ENCODE measurements around the gene KDM2A.
"Not testable (repeated sequence)": the region's sequence is repeated elsewhere in the genome, so short reads cannot be mapped to it uniquely, and the experiment has no call there.

Gene KDM2A

DNA sequence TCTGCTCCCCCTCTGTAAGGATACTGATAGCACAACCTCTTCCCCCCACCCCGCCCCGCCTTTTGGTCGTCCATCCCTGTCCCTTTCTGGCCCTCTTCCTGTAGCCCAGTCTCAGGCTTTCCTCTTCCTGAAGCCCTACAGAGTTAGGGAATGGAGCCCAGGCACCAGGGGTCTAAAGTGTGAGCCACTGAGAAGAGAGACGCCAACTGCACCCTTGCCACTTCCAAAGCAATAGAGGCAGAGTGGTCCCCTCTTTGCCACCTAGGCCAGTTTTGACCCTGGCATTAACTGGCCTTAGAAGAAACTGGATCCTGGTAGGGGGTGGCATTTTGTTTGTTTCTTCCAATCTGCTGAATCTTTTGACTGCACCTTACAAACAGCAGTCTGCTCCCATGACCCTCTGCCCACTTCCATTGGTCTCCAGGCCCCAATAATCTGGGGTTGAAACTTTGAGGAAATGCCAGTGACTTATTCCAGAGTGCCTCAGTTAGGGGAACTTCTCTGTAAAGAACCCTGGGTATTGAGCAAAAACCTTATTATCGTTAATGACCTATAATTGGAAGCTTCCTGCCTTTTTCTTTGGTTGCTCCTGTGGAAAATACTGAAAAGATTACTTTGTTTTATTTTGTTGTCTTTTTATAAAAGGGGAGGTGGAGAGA lies 137.5 kb downstream of the KDM2A start (continued):
- TF ChIP-seq ZBTB49 (tag by site-specific recombination; IDR thresholded peaks at IDR 0.05; ENCODE audit: low read depth) (no peak), ZNF335 (tag by site-specific recombination; conservative IDR thresholded peaks at IDR 0.05) (no peak), ZNF776 (tag by site-specific recombination; IDR thresholded peaks at IDR 0.05; ENCODE audit: borderline replicate concordance) (no peak), ZNF707 (tag by site-specific recombination; IDR thresholded peaks at IDR 0.05) (no peak), KLF7 (tag by site-specific recombination; IDR thresholded peaks at IDR 0.05; ENCODE audit: borderline replicate concordance) (no peak), ZNF837 (tag by site-specific recombination; IDR thresholded peaks at IDR 0.05) (no peak), ZNF266 (tag by site-specific recombination; IDR thresholded peaks at IDR 0.05; ENCODE audit: low read depth) (no peak), ZNF585B (tag by site-specific recombination; IDR thresholded peaks at IDR 0.05) (no peak)
- TF ChIP-seq, protein P1, sequence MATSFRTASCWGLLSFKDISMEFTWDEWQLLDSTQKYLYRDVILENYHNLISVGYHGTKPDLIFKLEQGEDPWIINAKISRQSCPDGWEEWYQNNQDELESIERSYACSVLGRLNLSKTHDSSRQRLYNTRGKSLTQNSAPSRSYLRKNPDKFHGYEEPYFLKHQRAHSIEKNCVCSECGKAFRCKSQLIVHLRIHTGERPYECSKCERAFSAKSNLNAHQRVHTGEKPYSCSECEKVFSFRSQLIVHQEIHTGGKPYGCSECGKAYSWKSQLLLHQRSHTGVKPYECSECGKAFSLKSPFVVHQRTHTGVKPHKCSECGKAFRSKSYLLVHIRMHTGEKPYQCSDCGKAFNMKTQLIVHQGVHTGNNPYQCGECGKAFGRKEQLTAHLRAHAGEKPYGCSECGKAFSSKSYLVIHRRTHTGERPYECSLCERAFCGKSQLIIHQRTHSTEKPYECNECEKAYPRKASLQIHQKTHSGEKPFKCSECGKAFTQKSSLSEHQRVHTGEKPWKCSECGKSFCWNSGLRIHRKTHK (tag by site-specific recombination; IDR thresholded peaks at IDR 0.05) = no peak
- TF ChIP-seq, protein P2, sequence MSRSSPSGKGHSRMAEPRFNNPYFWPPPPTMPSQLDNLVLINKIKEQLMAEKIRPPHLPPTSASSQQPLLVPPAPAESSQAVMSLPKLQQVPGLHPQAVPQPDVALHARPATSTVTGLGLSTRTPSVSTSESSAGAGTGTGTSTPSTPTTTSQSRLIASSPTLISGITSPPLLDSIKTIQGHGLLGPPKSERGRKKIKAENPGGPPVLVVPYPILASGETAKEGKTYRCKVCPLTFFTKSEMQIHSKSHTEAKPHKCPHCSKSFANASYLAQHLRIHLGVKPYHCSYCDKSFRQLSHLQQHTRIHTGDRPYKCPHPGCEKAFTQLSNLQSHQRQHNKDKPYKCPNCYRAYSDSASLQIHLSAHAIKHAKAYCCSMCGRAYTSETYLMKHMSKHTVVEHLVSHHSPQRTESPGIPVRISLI (tag by site-specific recombination; IDR thresholded peaks at IDR 0.05) = no peak

DNA sequence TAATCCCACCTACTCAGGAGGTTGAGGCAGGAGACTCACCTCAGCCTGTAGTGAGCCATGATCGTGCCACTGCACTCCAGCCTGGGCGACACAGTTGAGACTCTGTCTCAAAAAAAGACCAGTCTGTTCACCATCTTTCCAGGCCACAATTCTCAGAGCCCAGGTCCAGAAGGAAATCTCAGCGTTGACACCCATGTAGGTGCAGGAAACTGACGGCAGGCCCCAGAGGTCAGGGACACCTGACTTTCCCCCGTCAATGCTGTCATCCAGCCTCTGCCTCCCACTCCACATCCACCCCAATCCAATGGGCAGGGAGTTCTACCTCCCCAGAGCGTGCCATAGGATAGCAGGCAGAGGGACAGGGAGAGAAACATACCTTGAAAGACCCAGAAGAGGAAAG lies 141.3 kb downstream of the KDM2A start:
- H3K4me3 ChIP-seq (ENCODE audit: low read depth, low read length) = no peak overlapping the region
- TF ChIP-seq ZNF670 (tag by site-specific recombination; IDR thresholded peaks at IDR 0.05; ENCODE audit: low read depth) (no peak), ZNF214 (tag by site-specific recombination; IDR thresholded peaks at IDR 0.05; ENCODE audit: borderline replicate concordance) (no peak), WT1 (tag by site-specific recombination; IDR thresholded peaks at IDR 0.05) (no peak), ZIC2 (tag by site-specific recombination; IDR thresholded peaks at IDR 0.05) (no peak), ZNF555 (tag by site-specific recombination; conservative IDR thresholded peaks at IDR 0.05) (no peak)
- H3K27ac ChIP-seq (ENCODE audit: extremely low read depth, low read depth, low read length) = no peak overlapping the region
- POLR2A ChIA-PET = no interaction called here
- peaks cover 0 to 19% of the 10 kb centered on the region in 2 experiments; a peak in 1 of 3 replicates for H3K36me3 ChIP-seq (ENCODE audit: control insufficient read depth in 2 of 2, insufficient read depth in 1 of 2, low read length in 2 of 2)
- CTCF ChIA-PET = no interaction called here
- H3K9me3 ChIP-seq (ENCODE audit: control insufficient read depth, insufficient read depth, low read depth, low read length) = no peaks in the 10 kb centered on the region
- H3K4me1 ChIP-seq (ENCODE audit: control insufficient read depth, insufficient read depth, low read length) = no peaks in the 10 kb centered on the region

- H3K9me3 ChIP-seq (ENCODE audit: control insufficient read depth, insufficient read depth, low read depth, low read length); H3K4me1 ChIP-seq (ENCODE audit: control insufficient read depth, insufficient read depth, low read length); H3K27ac ChIP-seq (ENCODE audit: extremely low read depth, low read depth, low read length): not testable (repeated sequence)
- ChIA-PET CTCF (interaction anchor here (0.7 to 4.9 kb wide), 25 partner anchors 9 to 467 kb away, joined by 3 to 104 read pairs (median 5); partner anchors contain the start of genes ANKRD13D, KDM2A and SSH3), POLR2A (interaction anchor here (0.8 to 2.2 kb wide), 4 partner anchors 21 to 92 kb away, joined by 3 to 8 read pairs (median 6); partner anchors contain the start of genes ANKRD13D and POLD4)
- 0 out of 2 replicates have a peak, but pooled peaks have one; percentile 17 for TF ChIP-seq ZNF335 (tag by site-specific recombination; conservative IDR thresholded peaks at IDR 0.05)
- Histone ChIP-seq H3K36me3 (ENCODE audit: control insufficient read depth in 2 of 2, insufficient read depth in 1 of 2, low read length in 2 of 2) (peaks cover 0 to 12% of the 10 kb centered on the region in 2 experiments; a peak in 1 of 3 replicates), H3K4me3 (ENCODE audit: low read depth, low read length) (peak overlapping the region; percentile 29)
Observed at GRCh38 chr11:67260885-67261639, 142.0 kb downstream of the KDM2A start.
